ENCODE results near the gene PCNA.
A peak's percentile ranks its signal among the peaks of the same experiment; 100 is the strongest.
"Not testable (repeated sequence)": the region's sequence is repeated elsewhere in the genome, so short reads cannot be mapped to it uniquely, and the experiment has no call there.

Gene PCNA

GRCh38 chr20:5141615-5142014 is 21.9 kb upstream of the PCNA start:
- no peak for DNase-seq (ENCODE audit: low read depth)

GRCh38 chr20:5140195-5140594 is 20.4 kb upstream of the PCNA start:
- no peak for DNase-seq (ENCODE audit: low read depth)

- no peak for DNase-seq (ENCODE audit: low read depth)
Observed at GRCh38 chr20:5136096-5136495, 16.3 kb upstream of the PCNA start.

- no peak for DNase-seq (ENCODE audit: low read depth)
Observed at GRCh38 chr20:5135363-5136012, 15.7 kb upstream of the PCNA start.

GRCh38 chr20:5133998-5134397 is 14.2 kb upstream of the PCNA start:
- DNase-seq (ENCODE audit: low read depth), result no peak

GRCh38 chr20:5131502-5131901 is 11.7 kb upstream of the PCNA start:
- DNase-seq (ENCODE audit: low read depth), result no peak

- no peak for DNase-seq (ENCODE audit: low read depth)
Observed at GRCh38 chr20:5128886-5129285, 9.1 kb upstream of the PCNA start.

GRCh38 chr20:5127859-5128424 is 8.2 kb upstream of the PCNA start:
- DNase-seq (ENCODE audit: low read depth), result no peak

GRCh38 chr20:5127204-5127858 is 7.6 kb upstream of the PCNA start:
- peak; percentile 34 for DNase-seq (ENCODE audit: low read depth)

GRCh38 chr20:5126512-5127203 is 6.9 kb upstream of the PCNA start, which contains the start of gene CDS2:
Gene CDS2, plus strand, starts transcription at chr20:5127008. Its CDS starts 85 bp downstream, at chr20:5127093.
- DNase-seq (ENCODE audit: low read depth), result peak; percentile 100

- no peak for DNase-seq (ENCODE audit: low read depth)
Observed at GRCh38 chr20:5122873-5123260, 3.1 kb upstream of the PCNA start.

GRCh38 chr20:5120185-5120476 is 373 bp upstream of the PCNA start:
- no peak for DNase-seq (ENCODE audit: low read depth)

GRCh38 chr20:5119143-5119434 is 669 bp downstream of the PCNA start:
- DNase-seq (ENCODE audit: low read depth), result no peak

GRCh38 chr20:5118220-5119142 is 1.3 kb downstream of the PCNA start:
- no peak for DNase-seq (ENCODE audit: low read depth)

- DNase-seq (ENCODE audit: low read depth), result no peak
Observed at GRCh38 chr20:5116875-5117274, 2.9 kb downstream of the PCNA start.

- DNase-seq (ENCODE audit: low read depth), result no peak
Observed at GRCh38 chr20:5114403-5114802, 5.4 kb downstream of the PCNA start.

GRCh38 chr20:5113615-5113986 is 6.2 kb downstream of the PCNA start:
- no peak for DNase-seq (ENCODE audit: low read depth)

GRCh38 chr20:5109276-5109675 is 10.5 kb downstream of the PCNA start:
- no peak for DNase-seq (ENCODE audit: low read depth)

- DNase-seq (ENCODE audit: low read depth), result no peak
Observed at GRCh38 chr20:5104479-5104878, 15.3 kb downstream of the PCNA start.

- DNase-seq (ENCODE audit: low read depth), result peak; percentile 67
Observed at GRCh38 chr20:5100684-5101347, 18.9 kb downstream of the PCNA start.

- DNase-seq (ENCODE audit: low read depth), result not testable (repeated sequence)
Observed at GRCh38 chr20:5099909-5100308, 19.8 kb downstream of the PCNA start.

- DNase-seq (ENCODE audit: low read depth), result not testable (repeated sequence)
Observed at GRCh38 chr20:5099009-5099408, 20.7 kb downstream of the PCNA start.

Data from stimulated activated CD8-positive, alpha-beta memory T cell treated with anti-CD3 and anti-CD28 coated beads, Interleukin-12 subunit alpha, Interleukin-12 subunit beta, amount 100 ng/mL, for 1 hour (primary cell).